HepG2 (cell line): ENCODE results near the gene ACBD3. TPM values are rescaled to one million over a fixed set of nuclear protein-coding genes. Genes with fewer than 3 reads are reported as not detected.
A peak's percentile ranks its signal among the peaks of the same experiment; 100 is the strongest.

Experiments
- CCDC6 ChIP-seq: sonication (generic); formaldehyde crosslinking; IDR thresholded peaks from 2 replicates; pipeline ENCODE4 v1.8.1; 2022; ENCODE audit warnings: mild to moderate bottlenecking, missing genetic modification reagents, moderate library complexity
- HDAC1 ChIP-seq: sonication (generic); formaldehyde crosslinking; IDR thresholded peaks from 2 replicates; pipeline ENCODE4 v1.5.1; 2020; ENCODE audit warnings: mild to moderate bottlenecking, missing genetic modification reagents
- HHEX ChIP-seq: IDR thresholded peaks from 2 replicates; pipeline ENCODE4 v1.6.1; 2016; ENCODE audit warnings: control low read depth
- KLF16 ChIP-seq, 2 experiments: sonication (generic) in 1 of 2; formaldehyde crosslinking in 1 of 2; IDR thresholded peaks; 2 replicates each; pipeline versions ENCODE4 v1.6.1 to v1.8.0; 2016 to 2023; ENCODE audit warnings: missing genetic modification reagents in 2 of 2, missing compliant biosample characterization in 1 of 2
- MEIS2 ChIP-seq: sonication (generic); formaldehyde crosslinking; IDR thresholded peaks from 2 replicates; pipeline ENCODE4 v1.9.0; 2021; ENCODE audit warnings: mild to moderate bottlenecking, missing genetic modification reagents
- MXD4 ChIP-seq: IDR thresholded peaks from 2 replicates; pipeline ENCODE4 v1.6.1; 2016; ENCODE audit warnings: mild to moderate bottlenecking, missing biosample characterization, missing genetic modification reagents
- SKI ChIP-seq: fragments of 450-650 bp; IDR thresholded peaks from one replicate; pipeline ENCODE4 v1.6.1; 2018; ENCODE audit warnings: mild to moderate bottlenecking; ENCODE audit not compliant: partially characterized antibody
- THAP11 ChIP-seq: IDR thresholded peaks from 2 replicates; pipeline ENCODE4 v1.6.1; 2016; ENCODE audit warnings: missing biosample characterization, missing genetic modification reagents
- ZEB1 ChIP-seq: IDR thresholded peaks from 2 replicates; pipeline ENCODE4 v1.6.1; 2012; ENCODE audit warnings: mild to moderate bottlenecking, low read depth, inconsistent platforms; ENCODE audit not compliant: insufficient replicate concordance
- ZNF768 ChIP-seq: sonication (generic); formaldehyde crosslinking; IDR thresholded peaks from 2 replicates; pipeline ENCODE4 v1.4.0; 2020; ENCODE audit warnings: missing genetic modification reagents
- polyA plus RNA-seq, 8 experiments: library from polyadenylated mRNA; depleted of rRNA in 3 of 8; stranded (reverse) in 7 of 8; unstranded in 1 of 8; fragments of >200 nt; fragmentation: Illumina TruSeq in 4 of 8; extraction: Trizol in 4 of 8; gene quantifications; 2 replicates each; pipeline versions ENCODE4 v1.2.1 to v1.2.3, GENCODE V29; 2011 to 2016; ENCODE audit warnings: low read depth in 4 of 8, missing spikeins in 1 of 8, mixed read lengths in 1 of 8; ENCODE audit not compliant: insufficient read depth in 1 of 8
- total RNA-seq, 5 experiments: library from RNA; depleted of rRNA; stranded (reverse); fragments of >200 nt; fragmentation: Illumina TruSeq; extraction: Trizol; gene quantifications; 2 replicates each; pipeline ENCODE4 v1.2.3, GENCODE V29; 2016; ENCODE audit warnings: low read depth in 1 of 5
- TF ChIP-seq, protein P1 (sequence below): sonication (generic); formaldehyde crosslinking; IDR thresholded peaks from 2 replicates; pipeline ENCODE4 v1.9.0; 2022; ENCODE audit warnings: low read depth, missing genetic modification reagents
- TF ChIP-seq, protein P2 (sequence below): IDR thresholded peaks from 2 replicates; pipeline ENCODE4 v1.6.1; 2018; ENCODE audit warnings: missing genetic modification reagents
- TF ChIP-seq, protein P3 (sequence below): sonication (generic); formaldehyde crosslinking; conservative IDR thresholded peaks from 2 replicates; pipeline ENCODE4 v1.4.0; 2020; ENCODE audit warnings: mild to moderate bottlenecking, missing genetic modification reagents, moderate library complexity
- TF ChIP-seq, protein P4 (sequence below): sonication (generic); formaldehyde crosslinking; IDR thresholded peaks from 2 replicates; pipeline ENCODE4 v1.5.1; 2020; ENCODE audit warnings: mild to moderate bottlenecking, missing genetic modification reagents, moderate library complexity
- TF ChIP-seq, protein P5 (sequence below): sonication (generic); formaldehyde crosslinking; conservative IDR thresholded peaks from 2 replicates; pipeline ENCODE4 v1.4.0; 2020; ENCODE audit warnings: missing genetic modification reagents

ACBD3 gene
- total and polyA plus RNA-seq, 2 of the 13 experiments (the other 11 are each of a cell fraction or from before 2014, with no cell fraction given) = 24.3 to 39.3 TPM

DNA sequence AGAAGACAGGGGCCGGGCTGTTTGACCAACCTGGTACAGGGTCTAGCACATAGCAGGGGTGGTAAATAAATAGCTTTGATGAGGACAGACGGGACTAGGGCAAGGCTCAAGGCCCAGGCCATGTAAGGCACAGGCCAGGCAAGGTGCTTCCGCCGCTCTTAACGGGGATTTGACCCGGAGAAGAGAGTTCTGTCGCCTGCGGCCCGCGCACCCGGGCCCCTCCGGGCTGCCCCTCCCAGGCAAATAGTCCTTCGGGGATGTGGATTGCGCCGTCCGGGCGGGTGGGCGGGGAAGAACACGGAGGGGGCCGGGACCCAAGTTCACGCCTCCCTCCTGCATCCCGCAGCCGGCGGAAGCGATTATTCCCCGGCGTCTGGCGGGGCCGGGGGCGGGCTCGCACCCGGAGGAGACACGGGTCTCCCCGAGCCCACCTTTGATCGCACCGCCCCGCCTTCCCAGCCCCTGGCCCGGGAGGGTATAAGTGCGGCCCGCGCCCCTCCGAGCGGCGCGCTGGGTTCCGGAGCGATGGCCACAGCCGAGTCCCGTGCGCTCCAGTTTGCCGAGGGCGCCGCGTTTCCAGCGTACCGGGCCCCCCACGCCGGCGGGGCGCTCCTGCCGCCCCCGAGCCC, 36.7 kb upstream of the ACBD3 start, which contains the start of gene MIXL1 (continued):
- TF ChIP-seq, protein P1, sequence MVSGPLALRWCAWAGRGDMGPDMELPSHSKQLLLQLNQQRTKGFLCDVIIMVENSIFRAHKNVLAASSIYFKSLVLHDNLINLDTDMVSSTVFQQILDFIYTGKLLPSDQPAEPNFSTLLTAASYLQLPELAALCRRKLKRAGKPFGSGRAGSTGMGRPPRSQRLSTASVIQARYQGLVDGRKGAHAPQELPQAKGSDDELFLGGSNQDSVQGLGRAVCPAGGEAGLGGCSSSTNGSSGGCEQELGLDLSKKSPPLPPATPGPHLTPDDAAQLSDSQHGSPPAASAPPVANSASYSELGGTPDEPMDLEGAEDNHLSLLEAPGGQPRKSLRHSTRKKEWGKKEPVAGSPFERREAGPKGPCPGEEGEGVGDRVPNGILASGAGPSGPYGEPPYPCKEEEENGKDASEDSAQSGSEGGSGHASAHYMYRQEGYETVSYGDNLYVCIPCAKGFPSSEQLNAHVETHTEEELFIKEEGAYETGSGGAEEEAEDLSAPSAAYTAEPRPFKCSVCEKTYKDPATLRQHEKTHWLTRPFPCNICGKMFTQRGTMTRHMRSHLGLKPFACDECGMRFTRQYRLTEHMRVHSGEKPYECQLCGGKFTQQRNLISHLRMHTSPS = peak; percentile 58; the same call in 1 of the 2 replicates
- peak; percentile 44 for TF ChIP-seq SKI
- TF ChIP-seq, protein P2, sequence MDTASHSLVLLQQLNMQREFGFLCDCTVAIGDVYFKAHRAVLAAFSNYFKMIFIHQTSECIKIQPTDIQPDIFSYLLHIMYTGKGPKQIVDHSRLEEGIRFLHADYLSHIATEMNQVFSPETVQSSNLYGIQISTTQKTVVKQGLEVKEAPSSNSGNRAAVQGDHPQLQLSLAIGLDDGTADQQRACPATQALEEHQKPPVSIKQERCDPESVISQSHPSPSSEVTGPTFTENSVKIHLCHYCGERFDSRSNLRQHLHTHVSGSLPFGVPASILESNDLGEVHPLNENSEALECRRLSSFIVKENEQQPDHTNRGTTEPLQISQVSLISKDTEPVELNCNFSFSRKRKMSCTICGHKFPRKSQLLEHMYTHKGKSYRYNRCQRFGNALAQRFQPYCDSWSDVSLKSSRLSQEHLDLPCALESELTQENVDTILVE = no peak; the same call in 1 of the 2 replicates
- peak; percentile 47; the same call in 1 of the 2 replicates for TF ChIP-seq THAP11 (CRISPR knock-in tag)
- TF ChIP-seq MXD4 (CRISPR knock-in tag) = 0 out of 2 replicates have a peak, but pooled peaks have one; percentile 10
- TF ChIP-seq, protein P3, sequence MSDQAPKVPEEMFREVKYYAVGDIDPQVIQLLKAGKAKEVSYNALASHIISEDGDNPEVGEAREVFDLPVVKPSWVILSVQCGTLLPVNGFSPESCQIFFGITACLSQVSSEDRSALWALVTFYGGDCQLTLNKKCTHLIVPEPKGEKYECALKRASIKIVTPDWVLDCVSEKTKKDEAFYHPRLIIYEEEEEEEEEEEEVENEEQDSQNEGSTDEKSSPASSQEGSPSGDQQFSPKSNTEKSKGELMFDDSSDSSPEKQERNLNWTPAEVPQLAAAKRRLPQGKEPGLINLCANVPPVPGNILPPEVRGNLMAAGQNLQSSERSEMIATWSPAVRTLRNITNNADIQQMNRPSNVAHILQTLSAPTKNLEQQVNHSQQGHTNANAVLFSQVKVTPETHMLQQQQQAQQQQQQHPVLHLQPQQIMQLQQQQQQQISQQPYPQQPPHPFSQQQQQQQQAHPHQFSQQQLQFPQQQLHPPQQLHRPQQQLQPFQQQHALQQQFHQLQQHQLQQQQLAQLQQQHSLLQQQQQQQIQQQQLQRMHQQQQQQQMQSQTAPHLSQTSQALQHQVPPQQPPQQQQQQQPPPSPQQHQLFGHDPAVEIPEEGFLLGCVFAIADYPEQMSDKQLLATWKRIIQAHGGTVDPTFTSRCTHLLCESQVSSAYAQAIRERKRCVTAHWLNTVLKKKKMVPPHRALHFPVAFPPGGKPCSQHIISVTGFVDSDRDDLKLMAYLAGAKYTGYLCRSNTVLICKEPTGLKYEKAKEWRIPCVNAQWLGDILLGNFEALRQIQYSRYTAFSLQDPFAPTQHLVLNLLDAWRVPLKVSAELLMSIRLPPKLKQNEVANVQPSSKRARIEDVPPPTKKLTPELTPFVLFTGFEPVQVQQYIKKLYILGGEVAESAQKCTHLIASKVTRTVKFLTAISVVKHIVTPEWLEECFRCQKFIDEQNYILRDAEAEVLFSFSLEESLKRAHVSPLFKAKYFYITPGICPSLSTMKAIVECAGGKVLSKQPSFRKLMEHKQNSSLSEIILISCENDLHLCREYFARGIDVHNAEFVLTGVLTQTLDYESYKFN = peak; percentile 92
- peak; percentile 70 for TF ChIP-seq ZEB1
- TF ChIP-seq ZNF768 (CRISPR knock-in tag) = 0 out of 2 replicates have a peak, but pooled peaks have one; percentile 6
- peak; percentile 69; the same call in 1 of the 2 replicates for TF ChIP-seq CCDC6 (CRISPR knock-in tag)
- TF ChIP-seq, protein P4, sequence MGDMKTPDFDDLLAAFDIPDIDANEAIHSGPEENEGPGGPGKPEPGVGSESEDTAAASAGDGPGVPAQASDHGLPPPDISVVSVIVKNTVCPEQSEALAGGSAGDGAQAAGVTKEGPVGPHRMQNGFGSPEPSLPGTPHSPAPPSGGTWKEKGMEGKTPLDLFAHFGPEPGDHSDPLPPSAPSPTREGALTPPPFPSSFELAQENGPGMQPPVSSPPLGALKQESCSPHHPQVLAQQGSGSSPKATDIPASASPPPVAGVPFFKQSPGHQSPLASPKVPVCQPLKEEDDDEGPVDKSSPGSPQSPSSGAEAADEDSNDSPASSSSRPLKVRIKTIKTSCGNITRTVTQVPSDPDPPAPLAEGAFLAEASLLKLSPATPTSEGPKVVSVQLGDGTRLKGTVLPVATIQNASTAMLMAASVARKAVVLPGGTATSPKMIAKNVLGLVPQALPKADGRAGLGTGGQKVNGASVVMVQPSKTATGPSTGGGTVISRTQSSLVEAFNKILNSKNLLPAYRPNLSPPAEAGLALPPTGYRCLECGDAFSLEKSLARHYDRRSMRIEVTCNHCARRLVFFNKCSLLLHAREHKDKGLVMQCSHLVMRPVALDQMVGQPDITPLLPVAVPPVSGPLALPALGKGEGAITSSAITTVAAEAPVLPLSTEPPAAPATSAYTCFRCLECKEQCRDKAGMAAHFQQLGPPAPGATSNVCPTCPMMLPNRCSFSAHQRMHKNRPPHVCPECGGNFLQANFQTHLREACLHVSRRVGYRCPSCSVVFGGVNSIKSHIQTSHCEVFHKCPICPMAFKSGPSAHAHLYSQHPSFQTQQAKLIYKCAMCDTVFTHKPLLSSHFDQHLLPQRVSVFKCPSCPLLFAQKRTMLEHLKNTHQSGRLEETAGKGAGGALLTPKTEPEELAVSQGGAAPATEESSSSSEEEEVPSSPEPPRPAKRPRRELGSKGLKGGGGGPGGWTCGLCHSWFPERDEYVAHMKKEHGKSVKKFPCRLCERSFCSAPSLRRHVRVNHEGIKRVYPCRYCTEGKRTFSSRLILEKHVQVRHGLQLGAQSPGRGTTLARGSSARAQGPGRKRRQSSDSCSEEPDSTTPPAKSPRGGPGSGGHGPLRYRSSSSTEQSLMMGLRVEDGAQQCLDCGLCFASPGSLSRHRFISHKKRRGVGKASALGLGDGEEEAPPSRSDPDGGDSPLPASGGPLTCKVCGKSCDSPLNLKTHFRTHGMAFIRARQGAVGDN = peak; percentile 81
- TF ChIP-seq KLF16 (CRISPR knock-in tag; IDR thresholded peaks at IDR 0.05) = peak in 1 of 2 experiments; percentile 17; a peak in 1 of 4 replicates
- peak; percentile 79 for TF ChIP-seq MEIS2
- TF ChIP-seq HDAC1 (CRISPR knock-in tag) = peak; percentile 64
- no peak for TF ChIP-seq HHEX (CRISPR knock-in tag)
- TF ChIP-seq, protein P5, sequence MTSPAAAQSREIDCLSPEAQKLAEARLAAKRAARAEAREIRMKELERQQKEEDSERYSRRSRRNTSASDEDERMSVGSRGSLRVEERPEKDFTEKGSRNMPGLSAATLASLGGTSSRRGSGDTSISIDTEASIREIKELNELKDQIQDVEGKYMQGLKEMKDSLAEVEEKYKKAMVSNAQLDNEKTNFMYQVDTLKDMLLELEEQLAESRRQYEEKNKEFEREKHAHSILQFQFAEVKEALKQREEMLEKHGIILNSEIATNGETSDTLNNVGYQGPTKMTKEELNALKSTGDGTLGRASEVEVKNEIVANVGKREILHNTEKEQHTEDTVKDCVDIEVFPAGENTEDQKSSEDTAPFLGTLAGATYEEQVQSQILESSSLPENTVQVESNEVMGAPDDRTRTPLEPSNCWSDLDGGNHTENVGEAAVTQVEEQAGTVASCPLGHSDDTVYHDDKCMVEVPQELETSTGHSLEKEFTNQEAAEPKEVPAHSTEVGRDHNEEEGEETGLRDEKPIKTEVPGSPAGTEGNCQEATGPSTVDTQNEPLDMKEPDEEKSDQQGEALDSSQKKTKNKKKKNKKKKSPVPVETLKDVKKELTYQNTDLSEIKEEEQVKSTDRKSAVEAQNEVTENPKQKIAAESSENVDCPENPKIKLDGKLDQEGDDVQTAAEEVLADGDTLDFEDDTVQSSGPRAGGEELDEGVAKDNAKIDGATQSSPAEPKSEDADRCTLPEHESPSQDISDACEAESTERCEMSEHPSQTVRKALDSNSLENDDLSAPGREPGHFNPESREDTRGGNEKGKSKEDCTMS (CRISPR knock-in tag) = no peak
